ENCODE data around the gene TXLNA.
A peak's percentile ranks its signal among the peaks of the same experiment; 100 is the strongest.

TXLNA gene

DNA sequence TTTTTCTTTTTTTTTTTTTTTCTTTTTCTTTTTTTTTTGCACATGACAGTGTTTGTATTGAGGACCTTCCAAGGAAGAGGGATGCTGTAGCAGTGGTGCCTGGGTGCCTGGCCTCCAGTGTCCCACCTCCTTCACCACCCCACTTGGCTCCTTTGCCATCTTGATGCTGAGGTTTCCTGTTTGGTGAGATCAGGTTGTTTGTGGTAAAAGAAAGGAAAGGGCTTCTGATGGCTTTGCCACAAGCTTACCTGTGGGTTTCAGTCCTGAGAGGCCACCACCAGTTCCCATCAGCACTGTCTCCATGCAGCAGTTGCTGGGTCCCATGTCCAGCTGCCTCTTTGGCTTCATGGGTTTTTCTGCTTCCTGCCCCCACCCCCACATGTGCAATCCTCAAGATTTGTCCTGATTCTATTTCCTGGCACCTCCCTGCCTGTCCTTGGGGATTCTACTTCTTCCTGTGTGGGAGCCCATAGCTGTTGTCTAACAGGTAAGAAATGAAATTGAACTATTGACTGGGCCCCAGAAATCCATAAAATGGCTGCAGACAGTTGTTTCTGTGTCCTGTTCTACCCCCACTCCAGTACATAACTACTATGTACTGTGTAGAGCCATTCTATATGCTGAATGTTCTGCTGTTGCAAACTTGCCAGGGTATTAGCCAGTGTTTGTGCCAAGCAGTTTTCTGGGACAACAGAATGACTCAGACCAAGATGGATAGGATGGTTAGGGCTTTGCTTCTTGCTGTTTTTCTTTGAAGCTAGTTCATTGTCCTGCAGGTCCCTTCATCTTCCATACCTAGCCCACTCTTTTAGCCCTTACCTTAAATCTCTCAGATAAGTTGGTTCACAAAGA lies 16.7 kb downstream of the TXLNA start:
- no peak for TF ChIP-seq ZNF274 (IDR thresholded peaks at IDR 0.05; ENCODE audit: low read depth, low read length)
- H3K4me3 ChIP-seq (ENCODE audit: low read length) = no peak overlapping the region

DNA sequence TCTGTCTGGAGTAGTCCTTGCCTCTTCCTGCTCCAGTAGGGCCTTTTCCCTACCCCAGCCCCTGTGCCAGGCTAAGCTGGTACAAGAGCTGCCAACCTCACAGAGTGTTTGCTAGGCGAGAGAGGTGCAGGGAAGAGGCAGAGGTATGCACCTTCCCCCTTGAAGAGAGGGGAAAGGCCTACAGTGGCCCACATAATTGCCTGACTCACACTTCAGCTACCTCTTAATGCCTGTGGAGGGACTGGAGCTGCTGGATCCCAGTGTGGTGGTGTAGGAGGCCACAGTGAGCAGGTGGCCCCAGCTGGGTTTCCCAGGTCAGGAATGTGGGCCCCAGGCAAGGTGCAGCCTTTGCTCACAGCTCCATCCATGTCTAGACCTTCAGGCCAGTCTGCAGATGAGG lies 17.6 kb downstream of the TXLNA start:
- H3K4me3 ChIP-seq (ENCODE audit: low read length) = no peak overlapping the region
- TF ChIP-seq ZNF274 (IDR thresholded peaks at IDR 0.05; ENCODE audit: low read depth, low read length) = no peak

DNA sequence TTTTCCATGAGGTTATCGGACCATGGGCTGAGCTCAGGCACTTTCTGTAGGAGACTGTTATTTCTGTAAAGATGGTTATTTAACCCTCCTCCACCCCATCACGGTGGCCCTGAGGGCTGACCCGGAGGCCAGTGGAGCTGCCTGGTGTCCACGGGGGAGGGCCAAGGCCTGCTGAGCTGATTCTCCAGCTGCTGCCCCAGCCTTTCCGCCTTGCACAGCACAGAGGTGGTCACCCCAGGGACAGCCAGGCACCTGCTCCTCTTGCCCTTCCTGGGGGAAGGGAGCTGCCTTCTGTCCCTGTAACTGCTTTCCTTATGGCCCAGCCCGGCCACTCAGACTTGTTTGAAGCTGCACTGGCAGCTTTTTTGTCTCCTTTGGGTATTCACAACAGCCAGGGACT lies 18.4 kb downstream of the TXLNA start:
- TF ChIP-seq ZNF274 (IDR thresholded peaks at IDR 0.05; ENCODE audit: low read depth, low read length) = no peak
- no peak overlapping the region for H3K4me3 ChIP-seq (ENCODE audit: low read length)

DNA sequence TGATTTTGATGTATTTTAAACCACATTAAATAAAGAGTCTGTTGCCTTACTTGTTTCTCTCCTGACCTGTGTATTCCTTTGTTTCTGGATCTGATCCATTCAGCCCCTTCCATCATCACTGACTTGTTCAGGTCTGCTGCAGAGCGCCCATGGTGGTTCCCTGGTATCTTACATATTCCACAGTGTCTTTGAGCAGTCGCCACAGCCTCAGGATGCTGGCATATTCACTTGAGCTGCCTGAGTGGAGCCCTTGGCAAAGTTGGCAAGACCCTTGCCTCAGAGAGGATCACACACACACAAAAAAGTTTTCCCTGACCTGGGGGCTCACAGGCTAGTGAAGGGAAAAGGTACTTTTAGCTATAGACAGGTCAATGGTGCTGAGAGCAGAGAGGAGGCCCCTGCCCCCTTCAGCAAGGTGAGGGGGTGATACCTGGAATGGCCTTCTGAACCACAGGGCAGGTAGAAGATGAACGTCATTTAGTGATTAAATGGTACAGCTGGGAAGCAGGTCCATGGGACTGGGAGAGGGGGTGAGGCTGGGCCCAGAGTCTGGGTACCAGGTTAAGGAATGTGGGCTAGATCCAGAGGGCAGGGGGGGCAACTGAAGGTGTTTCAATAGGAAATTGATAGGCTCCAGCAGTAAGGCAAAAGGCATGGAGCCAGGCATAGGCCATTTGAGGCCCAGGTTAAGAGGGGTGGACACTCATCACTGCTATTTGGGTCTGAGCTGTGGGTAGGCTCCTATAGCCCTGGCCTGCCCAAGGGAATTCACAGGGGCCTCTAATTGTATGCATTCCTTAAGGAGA lies 19.0 kb downstream of the TXLNA start:
- no peak overlapping the region for H3K4me3 ChIP-seq (ENCODE audit: low read length)
- TF ChIP-seq ZNF274 (IDR thresholded peaks at IDR 0.05; ENCODE audit: low read depth, low read length) = no peak

DNA sequence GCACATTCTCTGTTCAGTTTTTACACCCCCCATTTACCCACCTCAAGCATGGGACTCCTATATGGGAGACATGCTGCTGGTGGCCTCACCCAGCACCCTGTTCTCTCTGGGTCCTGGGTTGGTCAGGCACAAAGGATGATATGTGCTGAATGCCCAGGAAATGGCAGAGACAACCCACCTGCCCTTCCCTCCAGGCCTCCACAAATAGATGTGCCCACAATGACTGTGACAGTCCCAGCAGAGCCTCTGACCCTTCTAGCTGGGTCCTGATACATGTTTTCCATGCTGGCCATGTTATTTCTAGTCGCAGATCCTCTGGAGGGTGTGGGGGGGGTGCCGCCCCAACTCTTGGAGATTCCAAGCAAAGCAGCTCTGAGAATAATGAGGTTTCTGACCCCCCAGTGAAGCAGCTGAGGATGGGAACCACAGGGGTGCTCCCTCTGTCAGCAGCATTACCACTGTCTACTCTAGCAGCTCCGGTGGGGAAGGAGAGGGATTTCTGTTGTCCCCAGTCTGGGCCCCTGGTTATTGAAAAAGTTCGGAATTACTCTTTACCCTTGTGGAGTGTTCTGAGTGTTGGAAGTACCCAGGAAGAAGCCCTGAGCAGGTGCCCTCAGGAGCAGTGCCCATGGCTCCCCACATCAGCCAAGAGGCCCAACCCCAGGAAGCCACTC lies 19.7 kb downstream of the TXLNA start:
- TF ChIP-seq ZNF274 (IDR thresholded peaks at IDR 0.05; ENCODE audit: low read depth, low read length) = no peak
- no peak overlapping the region for H3K4me3 ChIP-seq (ENCODE audit: low read length)

DNA sequence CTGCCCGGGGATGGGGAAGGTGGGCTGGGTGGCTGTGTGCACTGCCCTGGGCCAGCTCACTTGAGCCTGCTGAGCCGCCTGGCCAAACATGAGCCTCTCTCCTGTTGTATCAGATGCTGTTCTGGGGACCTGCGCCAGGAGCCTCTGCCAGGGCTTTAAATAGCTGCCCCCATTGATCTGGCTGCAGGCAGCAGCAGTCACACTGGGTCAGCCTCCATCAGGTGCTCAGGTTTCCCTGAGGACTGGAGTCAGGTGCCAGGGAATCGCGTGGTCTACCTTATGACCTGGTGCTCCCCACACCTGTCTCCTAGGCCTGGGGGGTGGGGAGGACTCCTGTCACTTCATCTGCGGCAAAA lies 20.2 kb downstream of the TXLNA start:
- H3K4me3 ChIP-seq (ENCODE audit: low read length) = peak overlapping the region; percentile 65; the same call in 1 of the 2 replicates
- no peak for TF ChIP-seq ZNF274 (IDR thresholded peaks at IDR 0.05; ENCODE audit: low read depth, low read length)

DNA sequence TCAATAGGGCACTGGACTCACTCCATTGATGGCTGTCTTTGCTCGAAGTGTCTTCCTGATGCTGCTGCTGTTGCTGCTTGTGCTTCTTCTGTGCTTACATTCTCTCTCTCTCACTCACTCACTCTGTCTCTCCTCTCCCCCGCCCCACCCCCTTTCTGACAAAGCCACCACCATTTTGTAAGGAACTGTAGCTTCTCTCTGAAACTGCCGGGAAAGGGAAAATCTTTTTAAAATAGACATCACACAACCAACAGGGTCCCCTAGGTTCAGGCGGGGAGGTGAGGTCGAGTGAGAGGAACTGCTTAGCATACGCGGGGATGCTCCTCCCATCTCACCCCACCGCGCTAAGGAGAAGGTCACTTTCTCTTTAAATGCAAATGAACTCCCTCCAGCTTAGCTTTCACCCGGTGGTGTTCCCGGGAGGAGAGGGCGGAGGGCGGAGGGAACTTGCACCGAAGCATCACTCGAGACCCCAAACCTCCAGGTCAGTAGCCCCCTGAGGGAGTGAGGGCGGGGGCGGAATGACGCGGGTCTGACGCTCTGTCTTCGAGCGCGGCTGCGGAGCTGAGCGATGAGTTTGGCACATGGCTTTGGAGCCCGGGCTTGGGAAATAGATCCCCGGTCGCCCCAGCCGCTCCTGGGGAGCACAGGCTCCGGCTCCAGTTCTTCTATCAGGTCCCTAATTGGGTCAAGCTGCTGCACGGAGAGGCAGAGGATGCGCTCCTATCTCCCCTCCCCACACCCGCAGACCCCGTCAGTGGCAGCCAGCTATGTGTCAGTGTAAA lies 20.9 kb downstream of the TXLNA start, which contains the start of gene CCDC28B:
Gene CCDC28B (plus strand): TSS at position 370 of the 785 bp plus-strand sequence. CDS start 1,341 bp downstream, outside the sequence.
- H3K4me3 ChIP-seq (ENCODE audit: low read length) = peak within 1 kb of the TSS; percentile 65
- TF ChIP-seq ZNF274 (IDR thresholded peaks at IDR 0.05; ENCODE audit: low read depth, low read length) = no peak

DNA sequence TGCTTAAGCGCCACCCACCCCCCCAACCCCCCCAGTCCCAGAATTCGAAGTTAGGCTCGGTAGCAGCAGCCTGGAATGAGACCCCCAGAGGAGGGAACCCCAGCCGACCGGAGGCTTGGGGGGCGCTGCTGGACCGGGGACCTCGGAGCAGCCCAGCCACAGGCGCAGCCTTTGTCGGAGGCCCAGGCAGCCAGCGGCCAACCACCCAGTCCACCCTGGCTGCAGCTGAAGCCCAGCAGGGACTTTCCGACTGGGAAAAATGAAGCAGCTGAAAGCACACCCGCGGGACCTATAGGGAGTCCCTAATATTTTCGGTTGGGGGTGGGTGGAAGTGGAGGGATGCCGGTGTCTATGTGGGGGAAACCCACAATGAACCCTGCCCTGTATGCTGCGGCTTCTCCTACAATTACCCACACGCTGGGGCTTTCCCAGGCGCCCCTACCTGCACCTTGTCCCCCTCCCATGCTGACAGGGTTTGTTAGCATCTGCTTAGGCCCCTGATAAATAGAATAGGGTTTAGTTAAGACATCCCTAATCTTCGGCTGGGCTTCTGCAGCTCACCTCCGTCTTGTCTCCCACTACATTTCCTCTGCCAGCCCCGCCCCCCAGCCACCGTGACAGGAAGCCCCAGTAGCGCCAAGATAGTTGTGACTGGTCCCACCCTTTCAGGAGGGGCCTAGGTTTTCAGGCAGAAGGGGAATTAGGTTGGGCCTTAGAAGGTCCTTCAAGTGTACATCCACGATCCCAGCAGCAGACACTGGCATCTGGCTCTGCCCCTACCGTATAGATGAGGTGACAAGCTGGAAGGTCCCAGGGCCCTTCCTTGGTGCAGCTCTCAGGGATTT lies 21.8 kb downstream of the TXLNA start:
- peak overlapping the region; percentile 65 for H3K4me3 ChIP-seq (ENCODE audit: low read length)
- TF ChIP-seq ZNF274 (IDR thresholded peaks at IDR 0.05; ENCODE audit: low read depth, low read length) = no peak

DNA sequence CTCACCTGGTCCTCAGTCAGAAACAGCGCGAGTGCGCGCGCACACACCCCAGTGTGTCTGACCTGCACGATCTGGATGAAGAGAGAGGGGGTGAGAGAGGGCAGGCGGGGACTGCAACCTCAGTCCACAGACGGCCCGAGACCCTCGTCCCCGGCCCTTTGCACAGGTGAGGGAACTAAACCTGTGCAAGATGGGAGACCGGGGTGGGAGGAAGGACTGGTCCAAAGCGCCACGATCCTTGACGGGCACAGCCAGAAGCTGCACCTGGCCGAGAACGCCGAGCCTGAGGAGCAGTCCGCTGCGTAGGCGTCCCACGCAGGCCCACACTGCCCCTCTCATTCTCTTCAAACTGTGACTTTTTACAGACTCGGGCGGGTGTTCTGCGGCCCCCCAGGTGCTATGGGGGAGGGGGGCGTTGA lies 25.5 kb downstream of the TXLNA start:
- no peak for TF ChIP-seq ZNF274 (IDR thresholded peaks at IDR 0.05; ENCODE audit: low read depth, low read length)
- H3K4me3 ChIP-seq (ENCODE audit: low read length) = peak overlapping the region; percentile 72; the same call in 1 of the 2 replicates

DNA sequence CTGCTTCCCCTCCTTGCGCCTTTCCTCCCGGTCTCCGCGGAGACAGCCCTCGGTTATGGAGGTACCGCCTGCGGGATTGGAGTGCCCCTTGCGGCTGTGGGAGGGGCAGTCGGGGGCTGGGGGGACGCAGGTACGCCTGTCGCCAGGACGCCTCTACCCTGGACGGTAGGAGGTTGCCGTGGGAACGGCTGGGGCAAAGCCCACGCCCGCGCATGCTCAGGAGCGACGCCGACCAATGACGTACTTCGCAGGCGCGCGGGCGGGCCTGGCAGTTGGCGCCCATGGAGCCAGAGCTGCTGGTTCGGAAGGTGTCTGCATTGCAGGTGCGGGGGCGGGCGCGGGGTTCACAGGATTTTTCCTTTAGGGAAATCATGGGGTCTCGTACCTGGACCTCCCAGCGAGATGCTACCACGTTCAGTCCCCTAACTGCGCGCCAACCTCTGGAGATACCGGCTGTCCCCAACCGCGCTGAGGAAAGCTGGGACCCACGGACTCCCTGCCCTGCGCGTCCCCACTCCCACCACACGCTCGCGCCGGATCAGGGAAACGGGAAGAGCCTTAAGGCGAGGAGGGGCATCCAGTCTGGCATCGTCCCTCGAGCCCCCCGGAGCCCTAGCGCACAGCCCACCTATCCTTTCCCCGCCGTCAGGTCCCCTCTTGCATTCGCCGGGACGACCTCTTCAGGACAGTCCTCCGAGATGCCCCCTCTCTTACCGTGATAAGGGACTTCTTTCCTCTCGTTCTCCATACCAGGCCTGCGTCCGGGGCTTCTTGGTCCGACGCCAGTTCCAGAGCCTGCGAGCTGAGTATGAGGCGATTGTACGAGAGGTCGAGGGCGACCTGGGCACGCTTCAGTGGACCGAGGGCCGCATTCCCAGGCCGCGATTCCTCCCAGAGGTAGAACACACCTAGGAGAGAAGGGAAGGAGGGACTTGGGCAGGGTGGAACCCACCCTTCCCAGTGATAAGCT lies 26.2 kb downstream of the TXLNA start, which contains the start of gene IQCC:
Gene IQCC (plus strand): TSS at position 271 of the 970 bp plus-strand sequence. CDS start 11 bp downstream, at position 282.
- no peak for TF ChIP-seq ZNF274 (IDR thresholded peaks at IDR 0.05; ENCODE audit: low read depth, low read length)
- peak within 1 kb of the TSS; percentile 72 for H3K4me3 ChIP-seq (ENCODE audit: low read length)

DNA sequence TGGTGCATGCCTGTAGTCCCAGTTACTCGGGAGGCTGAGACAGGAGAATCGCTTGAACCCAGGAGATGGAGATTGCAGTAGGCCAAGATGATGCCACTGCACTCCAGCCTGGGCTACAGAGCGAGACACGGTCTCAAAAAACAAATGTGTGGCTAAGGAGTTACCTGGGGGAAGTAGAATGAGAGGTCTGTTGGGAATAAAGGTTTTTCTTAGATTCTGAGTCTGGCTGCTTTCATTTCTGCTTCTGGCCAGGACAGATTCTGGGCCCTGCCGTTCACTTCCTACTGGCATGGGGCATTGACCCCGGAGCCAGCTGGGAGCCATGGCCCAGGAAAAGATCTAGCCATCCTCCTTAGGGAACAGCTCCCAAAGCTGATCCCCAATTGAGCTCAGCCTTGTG lies 29.0 kb downstream of the TXLNA start:
- TF ChIP-seq ZNF274 (IDR thresholded peaks at IDR 0.05; ENCODE audit: low read depth, low read length) = no peak
- no peak overlapping the region for H3K4me3 ChIP-seq (ENCODE audit: low read length)

Measured in GM08714 (cell line).